HepG2 (cell line): ENCODE results near the gene P3R3URF. TPM values are rescaled to one million over a fixed set of nuclear protein-coding genes. Genes with fewer than 3 reads are reported as not detected.

Experiments
- EED ChIP-seq: sonication (generic); formaldehyde crosslinking; IDR thresholded peaks from 2 replicates; pipeline ENCODE4 v1.5.0; 2020; ENCODE audit warnings: mild to moderate bottlenecking, missing genetic modification reagents
- FOXC1 ChIP-seq: sonication (generic); formaldehyde crosslinking; IDR thresholded peaks from 2 replicates; pipeline ENCODE4 v1.8.0; 2022; ENCODE audit warnings: mild to moderate bottlenecking, missing genetic modification reagents, borderline replicate concordance
- HOXD1 ChIP-seq: sonication (generic); formaldehyde crosslinking; IDR thresholded peaks from 2 replicates; pipeline ENCODE4 v1.5.0; 2020; ENCODE audit warnings: missing genetic modification reagents
- JUN ChIP-seq: sonication (generic); formaldehyde crosslinking; IDR thresholded peaks from 2 replicates; pipeline ENCODE4 v1.4.0; 2020; ENCODE audit warnings: mild to moderate bottlenecking, missing genetic modification reagents
- KAT8 ChIP-seq: IDR thresholded peaks from 2 replicates; pipeline ENCODE4 v1.6.1; 2016; ENCODE audit warnings: missing genetic modification reagents, missing compliant biosample characterization
- KMT2B ChIP-seq: IDR thresholded peaks from 2 replicates; pipeline ENCODE4 v1.6.1; 2016; ENCODE audit warnings: missing genetic modification reagents, missing compliant biosample characterization
- MTA3 ChIP-seq: sonication (generic); formaldehyde crosslinking; IDR thresholded peaks from 2 replicates; pipeline ENCODE4 v1.4.0; 2020; ENCODE audit warnings: missing genetic modification reagents
- NFATC3 ChIP-seq: sonication (generic); formaldehyde crosslinking; IDR thresholded peaks from 2 replicates; pipeline ENCODE4 v1.5.1; 2020; ENCODE audit warnings: mild to moderate bottlenecking, missing genetic modification reagents
- PCBP2 ChIP-seq: fragments of 200-400 bp; formaldehyde crosslinking; optimal IDR thresholded peaks from 2 replicates; pipeline ENCODE3; 2018; ENCODE audit warnings: low read length, low read depth; ENCODE audit not compliant: poor library complexity, severe bottlenecking
- PHF20 ChIP-seq: sonication (generic); formaldehyde crosslinking; IDR thresholded peaks from 2 replicates; pipeline ENCODE4 v1.5.0; 2020; ENCODE audit warnings: mild to moderate bottlenecking, missing genetic modification reagents
- ZIK1 ChIP-seq: sonication (generic); formaldehyde crosslinking; IDR thresholded peaks from 2 replicates; pipeline ENCODE4 v1.5.0; 2020; ENCODE audit warnings: mild to moderate bottlenecking, low read depth, missing genetic modification reagents, borderline replicate concordance
- ZNF251 ChIP-seq: sonication (generic); formaldehyde crosslinking; IDR thresholded peaks from 2 replicates; pipeline ENCODE4 v1.9.0; 2021; ENCODE audit warnings: mild to moderate bottlenecking, missing genetic modification reagents
- ZNF556 ChIP-seq: sonication (generic); formaldehyde crosslinking; IDR thresholded peaks from 2 replicates; pipeline ENCODE4 v1.4.0; 2020; ENCODE audit warnings: mild to moderate bottlenecking, missing genetic modification reagents, borderline replicate concordance
- ZSCAN21 ChIP-seq: sonication (generic); formaldehyde crosslinking; IDR thresholded peaks from 2 replicates; pipeline ENCODE4 v1.8.0; 2022; ENCODE audit warnings: mild to moderate bottlenecking, missing genetic modification reagents, moderate library complexity, borderline replicate concordance
- polyA plus RNA-seq, 8 experiments: library from polyadenylated mRNA; depleted of rRNA in 3 of 8; stranded (reverse) in 7 of 8; unstranded in 1 of 8; fragments of >200 nt; fragmentation: Illumina TruSeq in 4 of 8; extraction: Trizol in 4 of 8; gene quantifications; 2 replicates each; pipeline versions ENCODE4 v1.2.1 to v1.2.3, GENCODE V29; 2011 to 2016; ENCODE audit warnings: low read depth in 4 of 8, missing spikeins in 1 of 8, mixed read lengths in 1 of 8; ENCODE audit not compliant: insufficient read depth in 1 of 8
- total RNA-seq, 5 experiments: library from RNA; depleted of rRNA; stranded (reverse); fragments of >200 nt; fragmentation: Illumina TruSeq; extraction: Trizol; gene quantifications; 2 replicates each; pipeline ENCODE4 v1.2.3, GENCODE V29; 2016; ENCODE audit warnings: low read depth in 1 of 5
- TF ChIP-seq, protein P1 (sequence below): sonication (generic); formaldehyde crosslinking; IDR thresholded peaks from 2 replicates; pipeline ENCODE4 v1.4.0; 2020; ENCODE audit warnings: missing genetic modification reagents, mild to moderate bottlenecking, borderline replicate concordance
- TF ChIP-seq, protein P2 (sequence below): sonication (generic); formaldehyde crosslinking; IDR thresholded peaks from 2 replicates; pipeline ENCODE4 v1.4.0; 2020; ENCODE audit warnings: missing genetic modification reagents, mild to moderate bottlenecking, borderline replicate concordance
- TF ChIP-seq, protein P3 (sequence below): sonication (generic); formaldehyde crosslinking; IDR thresholded peaks from 2 replicates; pipeline ENCODE4 v1.5.0; 2020; ENCODE audit warnings: missing genetic modification reagents, mild to moderate bottlenecking, borderline replicate concordance
- TF ChIP-seq, protein P4 (sequence below), 2 experiments: IDR thresholded peaks; 2 replicates each; pipeline ENCODE4 v1.6.1; 2011 to 2012; ENCODE audit warnings: low read length in 2 of 2, borderline replicate concordance in 1 of 2, low read depth in 1 of 2, mild to moderate bottlenecking in 1 of 2, moderate library complexity in 1 of 2

Gene P3R3URF
- total and polyA plus RNA-seq, 2 of the 13 experiments (the other 11 are each of a cell fraction or from before 2014, with no cell fraction given), result not detected

DNA sequence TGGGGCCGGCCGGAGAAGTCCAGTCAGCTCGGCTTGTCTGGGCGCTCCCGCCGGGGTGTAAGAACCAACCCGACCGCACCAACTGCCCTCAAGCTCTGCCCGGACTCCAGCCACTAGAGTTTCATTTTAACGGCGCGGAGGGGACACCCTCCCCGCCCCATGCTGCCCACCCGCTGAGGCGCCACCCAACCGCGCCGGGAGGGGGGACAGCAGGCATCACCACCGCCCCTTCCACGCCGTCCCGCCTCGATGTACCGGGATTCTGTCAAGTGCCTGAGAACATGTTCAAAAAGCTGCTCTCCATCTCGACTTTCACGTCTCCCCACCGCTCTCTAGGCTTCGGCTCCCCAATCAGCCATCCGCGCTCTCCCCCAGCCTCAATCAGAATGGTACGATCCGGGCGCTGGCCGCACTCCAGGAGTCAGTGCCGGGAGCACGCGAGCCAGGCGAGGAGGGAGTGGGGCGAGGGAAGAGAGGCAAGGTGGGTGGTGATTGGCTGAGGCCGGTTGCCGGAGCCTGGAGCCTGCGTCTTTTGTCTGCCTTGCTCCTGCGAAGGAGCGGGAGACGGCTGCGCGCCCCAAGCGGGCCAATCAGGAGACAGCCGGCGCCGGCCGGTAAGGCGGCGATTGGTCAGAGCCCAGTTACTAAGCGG lies 43.6 kb downstream of the P3R3URF start, which contains the start of gene PIK3R3 (continued):
- TF ChIP-seq, protein P1, sequence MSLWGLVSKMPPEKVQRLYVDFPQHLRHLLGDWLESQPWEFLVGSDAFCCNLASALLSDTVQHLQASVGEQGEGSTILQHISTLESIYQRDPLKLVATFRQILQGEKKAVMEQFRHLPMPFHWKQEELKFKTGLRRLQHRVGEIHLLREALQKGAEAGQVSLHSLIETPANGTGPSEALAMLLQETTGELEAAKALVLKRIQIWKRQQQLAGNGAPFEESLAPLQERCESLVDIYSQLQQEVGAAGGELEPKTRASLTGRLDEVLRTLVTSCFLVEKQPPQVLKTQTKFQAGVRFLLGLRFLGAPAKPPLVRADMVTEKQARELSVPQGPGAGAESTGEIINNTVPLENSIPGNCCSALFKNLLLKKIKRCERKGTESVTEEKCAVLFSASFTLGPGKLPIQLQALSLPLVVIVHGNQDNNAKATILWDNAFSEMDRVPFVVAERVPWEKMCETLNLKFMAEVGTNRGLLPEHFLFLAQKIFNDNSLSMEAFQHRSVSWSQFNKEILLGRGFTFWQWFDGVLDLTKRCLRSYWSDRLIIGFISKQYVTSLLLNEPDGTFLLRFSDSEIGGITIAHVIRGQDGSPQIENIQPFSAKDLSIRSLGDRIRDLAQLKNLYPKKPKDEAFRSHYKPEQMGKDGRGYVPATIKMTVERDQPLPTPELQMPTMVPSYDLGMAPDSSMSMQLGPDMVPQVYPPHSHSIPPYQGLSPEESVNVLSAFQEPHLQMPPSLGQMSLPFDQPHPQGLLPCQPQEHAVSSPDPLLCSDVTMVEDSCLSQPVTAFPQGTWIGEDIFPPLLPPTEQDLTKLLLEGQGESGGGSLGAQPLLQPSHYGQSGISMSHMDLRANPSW (CRISPR knock-in tag), result no peak
- peak; percentile 99 for TF ChIP-seq NFATC3
- TF ChIP-seq EED (CRISPR knock-in tag), result peak; percentile 53; the same call in 1 of the 2 replicates
- TF ChIP-seq ZSCAN21 (CRISPR knock-in tag), result peak; percentile 97; the same call in 1 of the 2 replicates
- TF ChIP-seq ZIK1, result peak; percentile 99
- TF ChIP-seq ZNF251, result peak; percentile 22; the same call in 1 of the 2 replicates
- TF ChIP-seq ZNF556 (CRISPR knock-in tag), result no peak
- peak; percentile 62; the same call in 1 of the 2 replicates for TF ChIP-seq PHF20 (CRISPR knock-in tag)
- TF ChIP-seq, protein P2, sequence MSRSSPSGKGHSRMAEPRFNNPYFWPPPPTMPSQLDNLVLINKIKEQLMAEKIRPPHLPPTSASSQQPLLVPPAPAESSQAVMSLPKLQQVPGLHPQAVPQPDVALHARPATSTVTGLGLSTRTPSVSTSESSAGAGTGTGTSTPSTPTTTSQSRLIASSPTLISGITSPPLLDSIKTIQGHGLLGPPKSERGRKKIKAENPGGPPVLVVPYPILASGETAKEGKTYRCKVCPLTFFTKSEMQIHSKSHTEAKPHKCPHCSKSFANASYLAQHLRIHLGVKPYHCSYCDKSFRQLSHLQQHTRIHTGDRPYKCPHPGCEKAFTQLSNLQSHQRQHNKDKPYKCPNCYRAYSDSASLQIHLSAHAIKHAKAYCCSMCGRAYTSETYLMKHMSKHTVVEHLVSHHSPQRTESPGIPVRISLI (CRISPR knock-in tag), result no peak
- peak; percentile 89 for TF ChIP-seq JUN
- no peak for TF ChIP-seq PCBP2
- TF ChIP-seq MTA3 (CRISPR knock-in tag), result no peak
- TF ChIP-seq KAT8 (CRISPR knock-in tag), result peak; percentile 81
- peak; percentile 100 for TF ChIP-seq FOXC1
- TF ChIP-seq, protein P3, sequence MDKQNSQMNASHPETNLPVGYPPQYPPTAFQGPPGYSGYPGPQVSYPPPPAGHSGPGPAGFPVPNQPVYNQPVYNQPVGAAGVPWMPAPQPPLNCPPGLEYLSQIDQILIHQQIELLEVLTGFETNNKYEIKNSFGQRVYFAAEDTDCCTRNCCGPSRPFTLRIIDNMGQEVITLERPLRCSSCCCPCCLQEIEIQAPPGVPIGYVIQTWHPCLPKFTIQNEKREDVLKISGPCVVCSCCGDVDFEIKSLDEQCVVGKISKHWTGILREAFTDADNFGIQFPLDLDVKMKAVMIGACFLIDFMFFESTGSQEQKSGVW (CRISPR knock-in tag), result peak; percentile 90; the same call in 1 of the 2 replicates
- TF ChIP-seq HOXD1 (CRISPR knock-in tag), result peak; percentile 49; the same call in 1 of the 2 replicates
- TF ChIP-seq KMT2B (CRISPR knock-in tag), result peak; percentile 96
- TF ChIP-seq, protein P4, sequence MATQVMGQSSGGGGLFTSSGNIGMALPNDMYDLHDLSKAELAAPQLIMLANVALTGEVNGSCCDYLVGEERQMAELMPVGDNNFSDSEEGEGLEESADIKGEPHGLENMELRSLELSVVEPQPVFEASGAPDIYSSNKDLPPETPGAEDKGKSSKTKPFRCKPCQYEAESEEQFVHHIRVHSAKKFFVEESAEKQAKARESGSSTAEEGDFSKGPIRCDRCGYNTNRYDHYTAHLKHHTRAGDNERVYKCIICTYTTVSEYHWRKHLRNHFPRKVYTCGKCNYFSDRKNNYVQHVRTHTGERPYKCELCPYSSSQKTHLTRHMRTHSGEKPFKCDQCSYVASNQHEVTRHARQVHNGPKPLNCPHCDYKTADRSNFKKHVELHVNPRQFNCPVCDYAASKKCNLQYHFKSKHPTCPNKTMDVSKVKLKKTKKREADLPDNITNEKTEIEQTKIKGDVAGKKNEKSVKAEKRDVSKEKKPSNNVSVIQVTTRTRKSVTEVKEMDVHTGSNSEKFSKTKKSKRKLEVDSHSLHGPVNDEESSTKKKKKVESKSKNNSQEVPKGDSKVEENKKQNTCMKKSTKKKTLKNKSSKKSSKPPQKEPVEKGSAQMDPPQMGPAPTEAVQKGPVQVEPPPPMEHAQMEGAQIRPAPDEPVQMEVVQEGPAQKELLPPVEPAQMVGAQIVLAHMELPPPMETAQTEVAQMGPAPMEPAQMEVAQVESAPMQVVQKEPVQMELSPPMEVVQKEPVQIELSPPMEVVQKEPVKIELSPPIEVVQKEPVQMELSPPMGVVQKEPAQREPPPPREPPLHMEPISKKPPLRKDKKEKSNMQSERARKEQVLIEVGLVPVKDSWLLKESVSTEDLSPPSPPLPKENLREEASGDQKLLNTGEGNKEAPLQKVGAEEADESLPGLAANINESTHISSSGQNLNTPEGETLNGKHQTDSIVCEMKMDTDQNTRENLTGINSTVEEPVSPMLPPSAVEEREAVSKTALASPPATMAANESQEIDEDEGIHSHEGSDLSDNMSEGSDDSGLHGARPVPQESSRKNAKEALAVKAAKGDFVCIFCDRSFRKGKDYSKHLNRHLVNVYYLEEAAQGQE (IDR thresholded peaks at IDR 0.05; ENCODE audit: borderline replicate concordance in 1 of 2, low read depth in 1 of 2, low read length in 2 of 2), result no peak
